ENCODE results near the gene C7orf33. TPM values are rescaled to one million over a fixed set of nuclear protein-coding genes. Genes with fewer than 3 reads are reported as not detected.

C7orf33 gene
- total RNA-seq, 2 donors from 2014 or later: not detected

DNA sequence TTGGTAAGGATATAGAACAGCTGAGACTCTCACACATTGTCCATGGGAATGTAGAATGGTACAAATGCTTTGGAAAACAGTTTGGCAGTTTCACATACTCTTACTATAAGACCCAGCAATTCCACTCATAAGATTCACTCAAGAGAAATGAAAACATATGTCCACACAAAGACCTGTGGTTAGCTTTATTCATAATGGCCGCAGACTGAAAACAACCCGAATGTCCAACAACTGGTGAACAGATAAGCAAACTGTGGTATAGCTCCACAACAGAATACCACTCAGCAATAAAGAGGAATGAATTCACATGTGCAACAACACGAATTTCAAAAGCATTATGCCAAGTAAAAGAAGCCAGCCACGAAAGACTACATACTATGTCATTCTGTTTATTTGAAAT is 74.7 kb downstream of the C7orf33 start:
- H3K9me3 ChIP-seq: no peaks in the 10 kb centered on the region
- intact Hi-C loops (cut with DNase I): no loop called here
- TF ChIP-seq POLR2A (IDR thresholded peaks at IDR 0.05): no peak
- TF ChIP-seq CTCF (IDR thresholded peaks at IDR 0.05): no peak
- TF ChIP-seq POLR2AphosphoS5 (IDR thresholded peaks at IDR 0.05): no peak

More for the DNA sequence above, 74.7 kb downstream of the C7orf33 start:
- no peak overlapping the region for H3K4me3 ChIP-seq
- H3K36me3 ChIP-seq: no peaks in the 10 kb centered on the region
- no peak overlapping the region for H3K27ac ChIP-seq
- H3K4me1 ChIP-seq (replicated peaks): no peaks in the 10 kb centered on the region
- WGBS: 80% methylated on average over 4 of the region's 4 CpGs
- DNase-seq (ENCODE audit: low spot score): no peak
- H3K27me3 ChIP-seq (replicated peaks; ENCODE audit: insufficient read depth): no peaks in the 10 kb centered on the region

Other genes starting within 250 kb of the C7orf33 start
- 100 to 1,000 TPM in 1 of 2 donors, 10 to 100 TPM in 1; 39.0 to 105 TPM for gene CUL1, start 108.1 kb downstream of the C7orf33 start, total RNA-seq